Fibroblast of skin of right biceps (primary cell): ENCODE data around the gene AATF.

Experiments used
- DNase-seq: peaks from one replicate; pipeline ENCODE4 v3.0.0-alpha.2; 2013

Gene AATF

DNA sequence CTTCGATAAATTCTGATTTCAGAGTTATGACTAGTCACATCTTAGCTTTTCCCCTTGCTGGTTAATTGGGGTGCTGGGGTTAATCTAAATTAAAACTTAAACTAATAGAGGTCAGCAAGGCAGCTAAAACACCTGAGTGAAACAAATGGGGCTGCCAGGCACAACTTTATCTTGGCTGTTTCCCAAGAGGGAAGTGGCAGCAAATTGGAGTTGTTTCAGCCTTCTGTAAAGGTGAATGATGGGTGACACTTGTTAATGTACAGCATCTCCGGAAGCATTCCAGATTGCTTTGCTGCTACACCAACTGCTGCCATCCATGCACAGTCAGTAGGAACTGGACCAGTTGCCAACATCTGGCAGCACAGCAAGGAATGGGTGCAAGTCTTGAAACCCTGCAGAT is 43.9 kb downstream of the AATF start:
- no peak for DNase-seq

DNA sequence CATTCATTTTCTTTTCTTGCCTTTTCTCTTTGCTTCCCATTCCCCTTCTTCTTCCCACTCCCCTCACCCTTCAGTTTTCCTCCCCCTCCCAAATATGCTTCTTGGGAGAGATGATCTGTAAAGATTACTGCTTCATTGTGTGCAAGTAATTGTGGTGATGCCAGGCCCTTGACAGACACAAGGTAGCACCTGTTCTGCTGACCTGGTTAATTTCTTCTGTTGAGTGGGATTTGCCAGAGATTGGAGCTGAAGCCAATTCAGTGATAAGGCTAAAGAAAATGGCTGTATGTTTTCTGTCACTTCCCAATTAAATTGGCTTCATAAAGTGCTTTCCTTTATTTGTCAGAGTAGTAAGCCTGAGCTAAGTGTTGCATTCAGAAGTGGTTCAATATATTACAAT is 44.5 kb downstream of the AATF start:
- DNase-seq: no peak

DNA sequence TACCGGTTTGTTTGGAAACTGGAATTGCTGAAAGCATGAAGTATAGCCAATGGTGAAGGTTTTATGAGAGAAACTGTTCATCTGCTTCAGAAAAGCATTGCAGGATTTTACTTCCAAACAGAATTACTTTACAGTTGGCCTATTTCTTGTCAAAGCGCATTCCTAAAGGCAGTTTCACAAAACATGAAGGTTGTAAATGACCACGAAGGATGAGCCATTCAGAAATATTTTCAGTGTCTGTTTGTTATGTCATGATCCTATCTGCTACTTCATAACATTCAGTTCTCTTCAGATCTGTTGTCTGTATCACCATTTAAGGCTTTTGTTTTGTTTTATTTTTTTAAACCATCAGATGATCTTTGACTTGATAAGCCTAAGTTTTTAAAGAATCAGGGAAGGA is 45.7 kb downstream of the AATF start:
- DNase-seq: peak; percentile 72

DNA sequence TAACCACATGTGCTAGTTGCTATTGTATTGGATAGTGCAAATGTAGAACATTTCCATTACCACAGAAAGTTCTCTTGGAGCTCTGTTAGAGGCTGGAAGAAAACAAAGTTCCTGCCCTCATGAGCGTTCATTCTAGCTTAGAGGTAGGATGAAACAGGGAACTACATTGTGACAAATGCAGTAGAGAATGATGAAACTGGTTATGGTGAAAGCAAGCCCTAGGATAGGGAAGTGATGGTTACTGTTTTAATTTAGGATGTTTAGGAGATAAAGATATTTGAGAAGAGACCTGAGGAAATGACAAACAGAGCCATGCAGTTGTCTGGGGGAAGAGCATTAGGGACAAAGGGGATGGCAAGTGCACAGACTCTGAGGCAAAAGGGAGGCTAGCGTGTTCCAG is 50.7 kb downstream of the AATF start:
- DNase-seq: no peak

DNA sequence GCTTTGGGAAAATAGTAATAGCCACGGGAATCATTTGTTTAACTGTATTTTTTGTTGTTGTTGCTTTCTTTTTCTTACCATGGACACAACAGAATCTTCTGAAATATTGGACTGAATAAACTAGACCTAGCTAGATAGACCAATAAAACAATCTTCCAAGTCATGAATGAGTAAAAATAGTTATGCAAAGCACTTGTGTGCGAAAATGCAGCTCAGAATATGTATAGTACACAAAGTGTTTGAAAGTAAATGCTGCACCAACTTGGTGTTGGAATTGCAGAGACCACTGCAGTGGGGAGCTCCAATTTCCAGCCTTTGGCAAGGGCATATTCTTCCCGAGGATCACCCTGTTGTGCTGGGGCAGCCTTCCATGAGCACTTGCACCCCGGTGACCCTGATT is 68.0 kb downstream of the AATF start:
- DNase-seq: no peak

DNA sequence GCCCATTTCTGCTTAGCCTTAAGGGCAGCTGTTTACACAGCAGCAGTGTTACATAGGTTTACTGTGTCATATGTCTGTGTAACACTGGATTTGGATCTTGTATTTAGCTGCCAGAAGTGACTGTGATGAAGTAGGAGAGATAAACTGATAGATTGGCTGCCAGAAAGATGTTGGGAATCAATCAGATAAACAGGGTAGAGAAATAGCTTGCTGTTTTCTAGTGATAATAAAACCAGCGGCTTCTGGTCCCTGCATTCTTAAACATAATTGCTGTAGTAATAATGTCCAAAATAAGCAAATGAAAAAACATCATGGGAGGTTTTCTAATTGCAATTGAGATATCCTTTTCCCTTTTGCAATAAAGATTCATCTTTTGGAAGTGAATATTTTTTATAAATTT is 68.7 kb downstream of the AATF start:
- DNase-seq: no peak

DNA sequence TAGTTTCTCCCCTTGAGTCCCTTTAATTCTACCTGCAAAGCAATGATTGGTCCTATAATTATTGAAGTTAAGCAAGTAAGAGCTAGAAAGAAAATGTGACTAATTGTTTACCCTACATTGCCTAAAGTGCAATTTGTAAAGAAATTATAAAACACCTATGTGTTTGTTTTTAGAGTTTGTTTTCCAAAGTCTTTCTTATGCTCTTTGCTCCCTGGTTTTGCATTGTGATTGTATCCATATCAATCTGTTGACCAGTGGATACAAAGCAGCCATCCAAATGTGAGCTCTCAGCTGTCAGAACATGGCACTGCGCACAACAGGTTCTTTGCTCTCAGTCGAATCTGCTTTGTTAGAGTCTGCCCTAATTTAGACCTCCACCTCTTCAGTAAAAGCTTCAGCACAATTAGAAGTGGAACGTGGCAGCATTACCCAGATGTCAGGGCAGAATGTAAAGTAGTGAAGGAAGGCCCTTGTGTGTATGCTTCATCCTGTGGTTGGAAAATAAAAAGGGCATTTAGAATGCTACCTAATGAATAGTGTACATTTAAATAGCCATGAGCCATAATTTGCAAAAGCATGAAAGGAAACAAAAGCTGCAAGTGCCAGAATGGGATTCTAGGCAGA is 70.5 kb downstream of the AATF start:
- no peak for DNase-seq

DNA sequence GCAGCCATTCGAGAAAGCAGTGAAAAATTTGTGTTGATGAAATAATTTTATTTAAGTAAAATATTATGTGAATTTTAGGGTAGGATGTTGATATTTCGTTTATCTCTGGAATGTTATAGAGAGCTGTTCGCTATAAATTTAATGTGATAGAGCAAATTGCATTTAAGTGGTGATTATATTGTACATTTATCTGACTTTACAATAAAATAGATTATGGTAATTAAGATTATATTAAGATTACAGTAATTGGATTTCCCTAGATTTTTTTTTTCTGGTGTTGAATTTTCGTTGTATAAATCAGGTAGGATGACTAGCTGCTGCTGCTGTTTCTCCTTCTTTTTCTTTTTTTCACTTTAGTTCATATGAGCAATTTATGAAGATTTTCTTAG is 71.0 kb downstream of the AATF start:
- no peak for DNase-seq

DNA sequence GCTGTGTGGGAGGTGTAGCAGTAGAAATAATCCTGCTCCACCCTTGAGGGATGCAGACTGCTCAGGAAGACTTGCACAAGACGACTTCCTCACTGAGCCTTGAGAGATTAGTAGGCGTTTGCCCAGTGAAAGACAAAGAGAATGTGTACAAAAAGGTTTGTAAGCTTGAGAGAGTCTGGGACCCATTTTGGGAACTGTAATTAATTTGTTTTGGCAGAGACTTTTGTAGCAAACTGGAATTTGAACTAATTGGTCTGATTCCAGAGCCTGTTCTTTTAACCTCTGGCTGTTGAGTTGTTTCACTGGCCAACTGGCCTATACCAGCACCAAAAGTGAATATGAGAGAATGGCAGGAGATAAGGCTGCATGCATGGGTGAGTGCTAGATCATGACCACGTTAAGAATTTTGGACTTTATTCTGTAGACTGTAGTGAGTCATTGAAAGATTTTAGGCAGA is 75.5 kb downstream of the AATF start:
- DNase-seq: no peak

DNA sequence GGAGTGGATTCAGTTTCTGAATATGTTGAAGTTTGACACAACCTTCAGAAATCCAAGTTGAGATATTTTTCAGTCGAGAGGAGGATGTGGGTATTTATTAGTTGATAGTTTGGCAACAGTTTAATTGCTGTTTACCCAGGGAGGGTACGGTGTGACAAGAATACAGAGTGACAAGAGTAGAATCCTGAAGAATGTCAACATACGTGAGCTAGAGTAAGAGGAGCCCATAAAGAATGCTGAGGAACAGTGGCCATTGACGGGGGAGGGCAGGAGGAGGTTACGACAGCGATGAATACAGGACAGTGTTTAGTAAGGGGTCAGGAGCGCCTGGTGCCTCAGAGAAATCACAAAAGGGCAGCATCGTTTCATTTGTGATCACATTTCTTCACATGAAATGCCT is 76.5 kb downstream of the AATF start:
- DNase-seq: no peak

DNA sequence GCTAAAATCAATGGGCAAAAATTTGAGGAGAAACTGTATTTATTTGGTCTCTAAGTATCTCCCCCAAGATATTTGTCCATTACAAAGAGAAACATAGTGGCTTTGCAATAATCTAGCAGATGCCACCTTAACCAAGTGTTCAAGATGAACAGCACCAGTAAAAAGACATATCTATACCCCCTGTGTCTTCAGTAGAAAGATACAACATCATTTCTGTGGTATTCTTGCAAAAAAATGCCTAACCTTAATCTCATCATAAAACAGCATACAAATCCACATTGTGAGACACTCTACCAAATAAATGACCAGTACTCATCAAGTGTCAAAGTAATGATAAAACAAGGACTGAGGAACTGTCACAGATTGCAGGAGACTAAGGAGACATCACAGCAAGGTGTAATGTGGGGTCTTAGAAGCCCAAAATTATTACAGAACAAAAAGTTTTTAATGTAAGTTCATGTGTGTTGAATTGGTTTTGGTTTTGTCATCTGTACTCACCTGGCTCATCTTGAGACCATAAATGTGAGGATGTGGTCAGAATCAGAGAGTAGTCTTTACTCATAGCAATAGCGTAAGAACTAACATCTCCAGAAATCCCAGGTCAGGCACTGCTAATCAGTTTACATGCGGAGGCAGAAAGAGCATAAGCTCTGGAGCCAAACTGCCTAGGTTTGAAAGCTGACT is 77.2 kb downstream of the AATF start:
- DNase-seq: no peak

DNA sequence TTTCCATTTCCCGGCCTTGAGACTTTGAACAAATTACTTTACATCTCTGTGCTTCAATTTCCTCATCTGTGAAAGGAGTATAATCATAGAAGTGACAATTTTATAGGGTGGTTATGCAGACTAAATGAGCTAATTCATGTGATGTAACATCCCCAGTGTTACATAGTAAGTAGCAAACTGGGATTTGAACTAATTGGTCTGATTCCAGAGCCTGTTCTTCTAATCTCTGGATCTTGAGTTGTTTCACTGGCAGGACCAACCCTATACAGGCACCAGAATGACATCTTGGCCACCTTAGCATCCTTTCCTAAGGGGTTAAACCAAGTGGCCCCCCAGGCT is 77.7 kb downstream of the AATF start:
- no peak for DNase-seq

DNA sequence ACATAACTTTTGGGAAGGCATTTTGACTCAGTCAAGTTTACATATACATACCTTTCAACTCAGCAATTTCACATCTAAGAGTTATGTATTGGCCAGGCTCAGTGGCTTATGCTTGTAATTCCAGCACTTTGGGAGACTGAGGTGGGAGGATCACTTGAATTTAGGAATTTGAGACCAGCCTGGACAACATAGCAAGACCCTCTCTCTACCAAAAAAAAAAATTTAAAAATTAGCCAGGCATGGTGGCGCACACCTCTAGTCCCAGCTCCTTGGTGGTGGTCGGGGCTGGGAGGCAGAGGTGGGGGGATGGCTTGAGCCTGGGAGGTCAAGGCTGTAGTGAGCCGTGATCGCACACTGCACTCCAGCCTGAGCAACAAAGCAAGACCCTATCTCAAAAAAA is 79.3 kb downstream of the AATF start:
- no peak for DNase-seq

DNA sequence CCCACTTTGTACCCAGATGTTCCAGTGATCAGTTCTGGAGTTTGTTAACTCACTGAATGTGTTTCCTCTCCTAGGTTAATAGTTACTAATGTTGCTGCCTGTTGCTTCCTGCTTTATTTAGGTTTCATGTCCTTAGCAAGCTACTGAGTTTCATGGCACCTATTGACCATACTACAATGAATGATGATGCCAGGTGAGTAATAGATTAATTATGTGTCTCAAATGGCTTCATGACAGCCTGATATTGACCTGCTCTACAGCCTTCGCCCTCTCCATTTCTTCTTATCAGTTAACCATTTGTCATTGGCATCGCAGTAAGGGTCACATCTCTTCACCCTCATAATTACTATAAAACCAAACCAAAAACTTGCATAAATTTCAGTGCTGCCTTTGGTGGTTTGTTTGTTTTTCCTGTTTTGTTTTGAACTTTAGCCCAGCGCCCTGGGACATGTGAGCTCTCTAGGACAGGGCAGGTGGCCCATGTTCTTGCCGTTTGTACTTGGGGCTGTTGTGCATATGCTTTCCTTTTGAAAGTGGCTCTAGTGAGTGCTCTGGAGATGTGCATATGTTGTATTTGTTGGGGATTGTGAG is 82.8 kb downstream of the AATF start:
- no peak for DNase-seq

DNA sequence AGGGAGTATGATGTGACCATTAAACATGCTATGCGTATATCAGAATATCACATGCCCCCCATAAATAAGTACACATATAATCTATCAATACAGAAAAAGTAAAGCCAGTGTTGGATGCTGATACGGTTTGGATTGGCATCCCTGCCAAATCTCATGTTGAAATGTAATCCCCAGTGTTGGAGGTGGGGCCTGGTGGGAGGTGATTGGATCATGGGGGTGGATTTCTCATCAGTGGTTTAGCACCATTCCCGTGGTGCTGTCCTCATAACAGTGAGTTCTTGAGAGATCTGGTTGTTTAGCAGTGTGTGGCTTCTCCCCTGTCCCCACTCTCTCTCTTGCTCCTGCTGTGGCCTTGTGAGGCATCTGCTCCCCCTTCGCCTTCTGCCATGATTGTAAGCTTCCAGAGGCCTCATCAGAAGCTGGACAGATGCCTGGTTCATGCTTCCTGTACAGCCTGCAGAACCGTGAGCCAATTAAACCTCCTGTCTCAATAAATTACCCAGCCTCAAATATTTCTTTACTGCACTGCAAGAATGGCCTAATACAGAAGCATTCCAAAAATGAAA is 88.9 kb downstream of the AATF start:
- peak; percentile 18 for DNase-seq

DNA sequence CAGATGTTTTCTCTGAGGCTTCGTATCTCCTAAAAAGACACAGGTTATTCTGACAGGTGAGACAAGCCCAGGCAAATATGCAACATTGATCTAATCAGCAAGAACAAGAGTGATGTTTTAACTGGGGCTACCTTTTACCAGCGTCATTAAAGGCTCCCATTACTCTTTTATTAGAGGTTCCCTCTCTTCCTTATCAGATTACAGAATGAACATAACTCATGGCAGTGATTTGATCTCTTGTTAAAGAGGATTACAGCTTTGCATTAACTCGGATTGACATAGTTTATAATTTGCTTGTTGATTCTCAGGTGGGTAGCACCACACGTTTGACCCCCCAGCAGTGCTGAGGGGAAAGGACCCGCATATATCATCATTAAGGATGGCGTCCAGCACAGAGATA is 90.5 kb downstream of the AATF start:
- DNase-seq: no peak

DNA sequence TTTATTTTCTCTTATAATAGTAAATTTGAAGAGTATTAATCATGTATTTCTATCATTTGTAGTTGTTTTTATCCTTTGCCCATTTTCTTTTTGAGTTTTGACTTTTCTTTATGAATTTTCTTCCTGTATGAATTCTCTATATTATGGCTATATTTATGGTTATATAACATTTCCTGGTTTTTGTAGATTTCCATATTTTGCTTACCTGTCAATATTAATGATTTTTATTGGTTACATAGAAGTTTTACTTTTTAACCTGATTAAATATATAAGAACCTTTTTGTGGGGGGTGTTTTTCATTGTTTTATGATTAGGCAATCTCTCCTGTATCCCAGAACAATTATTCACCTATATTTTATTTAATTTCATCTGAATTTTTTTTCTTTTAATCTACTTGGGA is 93.2 kb downstream of the AATF start:
- no peak for DNase-seq

DNA sequence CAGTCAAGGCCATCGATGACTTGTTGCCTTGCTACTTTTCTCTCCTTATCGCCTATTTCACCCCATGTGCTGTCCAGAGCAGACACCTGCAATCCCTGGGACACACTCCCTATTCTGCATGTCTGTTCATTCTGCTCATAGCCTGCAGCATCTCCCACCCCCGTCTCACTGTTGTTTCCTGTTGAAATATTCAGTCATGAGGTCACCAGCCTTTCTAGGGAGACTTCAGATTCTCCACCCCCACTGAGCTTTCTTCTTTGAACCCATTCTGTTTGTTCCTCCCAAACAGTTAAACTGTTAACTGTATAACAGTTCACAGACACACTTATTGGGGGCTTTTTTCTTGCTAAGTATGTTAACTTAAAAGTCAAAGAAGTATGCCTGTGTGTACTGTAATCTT is 94.4 kb downstream of the AATF start:
- DNase-seq: no peak

DNA sequence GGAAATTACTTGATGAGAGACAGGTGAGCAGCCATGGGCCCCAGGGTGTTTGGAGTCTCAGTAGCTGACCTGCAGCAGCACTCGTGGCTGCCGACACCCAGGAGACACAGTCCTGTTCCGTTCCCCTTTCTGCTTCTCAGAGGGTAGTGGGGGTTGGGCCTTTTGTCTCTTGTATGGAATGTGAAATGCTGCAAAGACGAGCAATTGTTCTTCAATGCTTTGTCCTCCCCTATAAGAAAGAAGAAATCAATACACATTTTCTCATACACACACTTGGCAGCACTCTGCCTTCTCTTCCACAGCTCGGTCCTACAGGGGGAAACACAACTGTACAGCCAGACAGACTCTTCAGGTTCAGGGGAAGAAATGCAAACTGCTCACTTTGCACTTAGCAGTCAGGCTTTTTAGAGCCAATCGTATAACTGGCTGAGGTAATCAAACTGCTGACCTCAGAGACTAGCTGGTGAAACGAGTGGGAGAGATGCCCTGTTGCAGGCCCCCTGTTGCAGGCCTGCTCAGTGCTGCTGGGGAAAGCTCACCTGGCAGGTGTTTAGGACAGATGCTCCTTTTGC is 96.7 kb downstream of the AATF start:
- DNase-seq: no peak

DNA sequence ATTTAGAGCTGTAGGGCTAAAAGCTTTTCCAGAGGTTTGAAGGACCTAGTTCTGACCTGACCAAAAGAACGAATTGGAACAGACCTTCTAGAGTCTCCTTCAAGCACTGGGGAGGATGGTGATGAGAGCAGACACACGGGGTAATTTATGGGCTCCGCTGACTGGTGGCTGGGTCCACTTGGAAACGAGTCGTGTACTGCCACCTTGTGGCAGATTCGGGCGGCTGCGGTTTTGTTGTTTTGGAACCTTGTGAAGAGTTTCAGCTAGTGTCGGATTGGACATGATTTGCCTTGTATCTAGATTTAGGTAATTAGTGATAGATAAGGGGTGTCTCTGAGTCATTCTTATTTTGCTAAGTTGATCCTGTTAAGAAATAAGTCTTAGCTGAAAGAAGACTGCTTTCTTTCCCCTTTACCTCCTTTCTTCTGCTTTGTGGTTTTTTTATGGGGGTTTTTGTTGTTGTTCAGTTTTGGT is 98.9 kb downstream of the AATF start:
- peak; percentile 84 for DNase-seq

DNA sequence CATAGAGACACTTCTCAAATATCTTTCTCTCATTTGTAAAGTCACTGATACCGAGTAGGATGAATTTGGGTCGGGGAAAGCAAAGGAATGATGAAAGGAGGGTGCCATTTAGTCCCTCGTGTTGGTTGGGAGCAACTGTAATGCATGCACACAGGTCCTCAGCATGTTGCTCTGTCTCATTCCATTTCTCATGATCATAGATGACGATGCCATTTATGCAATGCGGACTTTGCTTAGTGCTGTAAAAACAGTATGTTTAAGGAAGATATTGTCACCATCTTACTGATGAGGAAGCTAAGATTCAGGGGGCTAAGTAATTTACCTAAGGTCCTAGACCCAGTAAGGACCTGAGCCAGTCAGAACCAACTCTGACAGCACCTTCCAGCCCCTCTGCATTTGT is 100.1 kb downstream of the AATF start:
- no peak for DNase-seq

DNA sequence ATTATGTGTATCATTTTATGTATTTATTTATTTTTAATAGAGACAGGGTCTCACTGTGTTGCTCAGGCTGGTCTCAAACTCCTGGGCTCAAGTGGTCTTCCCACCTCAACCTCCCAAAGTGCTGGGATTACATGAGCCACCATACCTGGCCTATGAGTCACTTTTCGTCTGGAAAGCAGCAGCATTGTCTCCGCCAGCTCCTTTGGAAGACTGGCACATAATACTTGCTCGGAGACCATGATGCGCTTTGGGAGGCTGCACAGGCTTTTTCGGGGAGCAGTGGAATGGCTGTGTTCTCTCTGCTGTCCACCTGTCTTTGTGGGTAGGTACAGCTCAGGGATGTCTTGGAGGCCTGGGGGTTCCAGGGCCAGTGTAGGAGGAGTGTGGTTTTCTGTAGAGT is 102.2 kb downstream of the AATF start:
- DNase-seq: peak; percentile 21

DNA sequence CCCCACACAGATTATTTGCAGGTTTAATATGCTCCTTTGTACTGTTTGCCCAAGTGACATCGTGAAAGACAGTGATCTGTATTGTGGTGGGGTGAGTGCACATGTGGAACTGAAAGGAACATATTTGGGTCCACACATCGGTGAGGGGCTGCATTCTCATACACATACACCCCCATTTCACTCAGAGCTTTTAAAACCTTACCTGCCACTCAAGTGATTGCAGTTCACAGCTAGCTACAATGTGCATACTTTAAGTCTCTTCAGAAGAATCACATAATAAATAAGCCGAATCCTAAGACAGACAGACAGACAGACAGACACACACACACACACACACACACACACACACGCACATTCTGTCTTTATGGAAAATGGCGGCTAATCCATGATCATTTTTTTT is 102.6 kb downstream of the AATF start:
- DNase-seq: no peak

DNA sequence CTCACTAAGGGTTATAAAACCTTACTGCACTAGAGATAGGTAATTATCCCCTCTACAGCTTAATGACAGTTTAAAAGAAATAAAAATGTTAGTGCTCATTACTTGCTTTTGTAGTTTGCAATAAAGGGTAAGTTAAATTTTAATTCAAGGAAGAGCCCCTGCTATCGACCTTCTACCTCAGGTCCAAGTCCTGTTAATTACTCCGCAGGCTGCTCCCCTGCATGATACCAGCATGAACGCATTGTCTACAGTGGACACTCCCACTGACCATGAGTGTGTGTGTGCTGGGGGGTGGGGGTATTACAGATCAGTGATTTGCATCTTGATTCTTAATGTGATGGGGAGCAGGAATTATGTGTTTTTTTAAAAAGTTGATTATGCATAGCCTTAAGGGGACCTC is 103.1 kb downstream of the AATF start:
- no peak for DNase-seq
